ENCODE measurements around the gene PPP6R2. TPM values are rescaled to one million over a fixed set of nuclear protein-coding genes. Genes with fewer than 3 reads are reported as not detected.

The PPP6R2 gene
- total RNA-seq, 4 donors from 2014 or later: 23.8 to 86.3 (median 37.0) TPM

GRCh38 chr22:50481440-50482106 is 138.4 kb downstream of the PPP6R2 start, which contains the start of gene ADM2:
Gene ADM2 (plus strand): TSS chr22:50481543. CDS start chr22:50481848, 305 bp downstream.
- TF ChIP-seq, protein P1, sequence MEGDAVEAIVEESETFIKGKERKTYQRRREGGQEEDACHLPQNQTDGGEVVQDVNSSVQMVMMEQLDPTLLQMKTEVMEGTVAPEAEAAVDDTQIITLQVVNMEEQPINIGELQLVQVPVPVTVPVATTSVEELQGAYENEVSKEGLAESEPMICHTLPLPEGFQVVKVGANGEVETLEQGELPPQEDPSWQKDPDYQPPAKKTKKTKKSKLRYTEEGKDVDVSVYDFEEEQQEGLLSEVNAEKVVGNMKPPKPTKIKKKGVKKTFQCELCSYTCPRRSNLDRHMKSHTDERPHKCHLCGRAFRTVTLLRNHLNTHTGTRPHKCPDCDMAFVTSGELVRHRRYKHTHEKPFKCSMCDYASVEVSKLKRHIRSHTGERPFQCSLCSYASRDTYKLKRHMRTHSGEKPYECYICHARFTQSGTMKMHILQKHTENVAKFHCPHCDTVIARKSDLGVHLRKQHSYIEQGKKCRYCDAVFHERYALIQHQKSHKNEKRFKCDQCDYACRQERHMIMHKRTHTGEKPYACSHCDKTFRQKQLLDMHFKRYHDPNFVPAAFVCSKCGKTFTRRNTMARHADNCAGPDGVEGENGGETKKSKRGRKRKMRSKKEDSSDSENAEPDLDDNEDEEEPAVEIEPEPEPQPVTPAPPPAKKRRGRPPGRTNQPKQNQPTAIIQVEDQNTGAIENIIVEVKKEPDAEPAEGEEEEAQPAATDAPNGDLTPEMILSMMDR (IDR thresholded peaks at IDR 0.05; ENCODE audit: low read depth): no peak

- TF ChIP-seq, protein P1 (IDR thresholded peaks at IDR 0.05; ENCODE audit: low read depth): no peak
Measured at GRCh38 chr22:50482107-50483074, 139.3 kb downstream of the PPP6R2 start.

DNA sequence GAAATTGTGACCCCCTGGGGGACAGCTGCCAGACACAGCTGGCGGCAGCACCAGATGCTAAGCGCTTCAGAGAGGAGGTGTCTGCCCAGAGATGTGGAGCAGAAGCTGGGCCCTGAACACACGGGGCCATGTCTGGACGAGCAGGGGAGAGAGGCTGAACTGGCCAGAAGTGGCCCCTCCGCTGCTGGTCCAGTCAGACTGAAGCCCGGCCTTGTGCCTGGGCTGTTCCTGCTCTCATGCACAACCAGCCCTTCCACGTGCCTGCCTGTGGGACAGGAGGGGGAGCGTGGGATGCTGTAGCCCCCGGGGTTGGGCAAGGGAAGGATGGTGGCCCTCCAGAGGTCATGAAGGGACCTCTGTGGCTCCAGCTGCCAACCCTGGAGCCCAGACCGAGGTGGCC is 140.0 kb downstream of the PPP6R2 start:
- TF ChIP-seq, protein P1 (IDR thresholded peaks at IDR 0.05; ENCODE audit: low read depth): no peak

- TF ChIP-seq, protein P1 (IDR thresholded peaks at IDR 0.05; ENCODE audit: low read depth): no peak
Measured at GRCh38 chr22:50483556-50483955, 140.4 kb downstream of the PPP6R2 start.

GRCh38 chr22:50483977-50484853 is 141.1 kb downstream of the PPP6R2 start:
- TF ChIP-seq, protein P1 (IDR thresholded peaks at IDR 0.05; ENCODE audit: low read depth): no peak

GRCh38 chr22:50485221-50486131 is 142.3 kb downstream of the PPP6R2 start:
- TF ChIP-seq, protein P1 (IDR thresholded peaks at IDR 0.05; ENCODE audit: low read depth): no peak

Measured in subcutaneous adipose tissue (tissue), 4 donors.